GM21423 (cell line): ENCODE results near the gene MYH6.
"Not testable (repeated sequence)": the region's sequence is repeated elsewhere in the genome, so short reads cannot be mapped to it uniquely, and the experiment has no call there.

Experiments
- ATAC-seq: cut with Tn5 transposase; IDR thresholded peaks from one replicate; pipeline ENCODE4 v1.9.1; 2021; ENCODE audit warnings: mild to moderate bottlenecking, moderate library complexity; ENCODE audit not compliant: unreplicated experiment

Gene MYH6

GRCh38 chr14:23415821-23416778 lies 8.0 kb upstream of the MYH6 start:
- no peak for ATAC-seq

DNA sequence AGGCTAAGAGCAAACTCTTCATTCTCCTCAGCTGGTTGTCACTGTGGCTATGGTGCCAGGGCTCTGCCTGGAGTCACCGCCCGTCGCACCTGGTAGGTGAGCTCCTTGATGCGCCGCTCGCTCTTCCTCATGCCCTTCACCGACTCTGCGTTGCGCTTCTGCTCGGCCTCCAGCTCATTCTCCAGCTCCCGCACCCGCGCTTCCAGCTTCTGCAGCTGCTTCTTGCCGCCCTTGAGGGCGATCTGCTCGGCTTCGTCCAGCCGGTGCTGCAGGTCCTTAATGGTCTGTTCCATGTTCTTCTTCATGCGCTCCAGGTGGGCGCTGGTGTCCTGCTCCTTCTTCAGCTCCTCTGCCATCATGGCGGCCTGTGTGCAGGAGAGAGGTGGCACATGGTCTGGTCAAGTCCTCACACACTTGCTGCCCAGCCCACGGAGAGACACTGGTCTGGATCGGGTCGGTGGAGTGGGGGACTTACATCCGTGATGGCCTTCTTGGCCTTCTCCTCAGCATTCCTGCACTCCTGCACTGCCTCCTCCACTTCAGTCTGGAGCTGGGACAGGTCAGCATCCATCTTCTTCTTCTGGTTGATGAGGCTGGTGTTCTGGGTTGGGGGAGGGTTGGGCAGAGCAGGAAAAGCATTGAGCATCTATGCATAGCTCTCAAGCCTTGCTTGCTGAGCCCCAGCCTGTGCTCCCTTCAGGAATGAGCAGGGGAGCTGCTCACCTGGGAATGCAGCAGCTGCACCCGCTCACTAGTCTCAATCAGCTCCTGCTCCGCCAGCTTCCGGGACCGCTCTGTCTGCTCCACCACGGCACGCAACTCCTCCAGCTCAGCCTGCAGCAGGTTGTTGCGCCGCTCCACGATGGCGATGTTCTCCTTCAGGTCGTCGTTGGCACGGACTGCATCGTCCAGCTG lies 7.1 kb upstream of the MYH6 start:
- ATAC-seq: no peak

DNA sequence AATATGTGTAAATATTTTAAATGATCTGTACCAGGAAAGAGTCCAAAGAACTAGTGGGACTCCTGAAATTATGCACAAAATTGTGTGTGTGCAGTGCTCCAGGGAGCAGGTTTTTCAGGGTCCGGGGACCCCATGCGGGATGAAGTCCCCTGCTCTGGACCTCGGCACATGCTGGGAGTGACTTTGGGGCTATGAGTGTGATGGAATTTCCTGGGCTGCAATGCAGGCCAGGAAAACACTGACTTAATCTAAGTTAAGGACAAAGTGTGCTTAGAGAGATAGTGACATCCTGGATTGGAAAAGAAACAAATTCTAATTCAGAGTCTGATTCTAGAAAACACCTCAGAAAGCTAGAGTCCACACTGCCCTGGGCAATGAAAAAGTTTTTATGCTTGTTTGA lies 6.2 kb upstream of the MYH6 start:
- ATAC-seq: no peak

DNA sequence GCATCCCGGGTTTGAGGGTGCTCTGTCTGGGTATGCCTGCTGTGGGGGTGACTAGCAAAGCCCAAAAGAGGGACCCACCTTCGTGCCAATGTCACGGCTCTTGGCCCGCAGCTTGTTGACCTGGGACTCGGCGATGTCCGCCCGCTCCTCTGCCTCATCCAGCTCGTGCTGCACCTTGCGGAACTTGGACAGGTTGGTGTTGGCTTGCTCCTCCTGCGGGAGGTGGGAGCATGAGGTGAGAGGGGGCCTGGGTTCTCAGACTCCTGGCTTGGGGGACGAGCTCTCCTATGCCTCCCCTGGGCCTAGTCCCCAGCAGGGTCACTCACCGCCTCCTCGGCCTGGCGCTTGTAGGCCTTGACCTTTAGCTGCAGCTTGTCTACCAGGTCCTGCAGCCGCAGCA lies 5.6 kb upstream of the MYH6 start:
- ATAC-seq: no peak

GRCh38 chr14:23411563-23412525 lies 3.8 kb upstream of the MYH6 start:
- no peak for ATAC-seq

DNA sequence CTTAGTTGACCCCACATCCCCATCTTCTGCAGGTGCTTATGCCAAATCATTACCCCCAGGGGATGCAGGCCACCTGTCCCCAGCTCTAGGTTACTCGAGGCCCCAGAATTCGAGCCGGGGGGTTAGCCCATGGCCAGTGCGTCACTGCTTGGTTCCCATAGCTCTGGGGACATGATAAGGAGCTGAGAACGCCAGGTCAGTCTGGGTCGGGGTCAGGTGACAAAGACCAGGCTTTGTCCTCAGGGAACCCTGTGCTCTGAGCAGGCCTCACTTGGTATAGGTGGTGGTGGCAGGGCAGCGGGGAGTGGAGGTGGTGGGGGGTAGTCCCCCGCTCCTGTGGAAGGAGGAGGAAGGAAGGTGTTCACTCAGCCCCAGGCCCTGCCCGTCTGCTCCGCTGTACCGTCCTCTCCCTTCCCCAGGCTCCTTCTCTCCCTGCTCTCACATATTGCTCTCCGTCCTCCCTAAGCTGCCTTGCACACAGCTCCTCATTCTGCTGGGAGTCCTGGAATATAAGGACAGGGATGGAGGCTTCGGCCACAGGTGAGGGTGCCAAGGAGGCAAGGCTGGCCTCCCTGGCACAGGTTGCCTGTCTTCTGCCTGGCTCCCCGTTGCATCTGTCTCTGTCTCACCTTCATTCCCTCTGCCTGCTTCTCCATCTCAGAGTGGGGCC lies 2.0 kb upstream of the MYH6 start:
- no peak for ATAC-seq

GRCh38 chr14:23409475-23409874 lies 1.4 kb upstream of the MYH6 start:
- ATAC-seq: no peak

- ATAC-seq: no peak
Observed at GRCh38 chr14:23408307-23408630, 196 bp upstream of the MYH6 start.

GRCh38 chr14:23406725-23407355 lies 1.2 kb downstream of the MYH6 start:
- ATAC-seq: no peak

GRCh38 chr14:23406244-23406643 lies 1.8 kb downstream of the MYH6 start:
- ATAC-seq: no peak

DNA sequence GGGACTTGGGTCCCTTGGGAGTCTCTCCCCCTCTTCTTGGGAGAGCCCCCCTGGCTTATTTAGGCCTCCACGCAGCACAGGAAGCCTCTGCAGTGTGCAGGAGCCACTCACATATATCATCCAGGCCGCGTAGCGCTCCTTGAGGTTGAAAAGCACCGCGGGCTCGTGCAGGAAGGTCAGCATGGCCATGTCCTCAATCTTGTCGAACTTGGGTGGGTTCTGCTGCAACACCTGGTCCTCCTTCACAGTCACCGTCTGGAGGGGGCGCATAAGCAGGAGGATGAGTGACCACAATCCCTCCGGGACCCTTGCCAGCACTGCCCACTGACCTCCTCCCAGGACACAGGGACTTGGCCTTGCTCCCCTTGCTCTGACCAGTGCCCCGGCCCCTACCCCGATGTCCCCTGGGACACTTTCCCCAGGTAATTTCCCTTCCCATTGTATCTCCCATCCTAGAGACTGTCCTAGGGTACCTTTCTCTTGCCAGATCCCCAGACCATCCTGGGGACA lies 2.5 kb downstream of the MYH6 start:
- no peak for ATAC-seq

GRCh38 chr14:23405096-23405495 lies 3.0 kb downstream of the MYH6 start:
- no peak for ATAC-seq

- ATAC-seq: no peak
Observed at GRCh38 chr14:23404331-23404900, 3.7 kb downstream of the MYH6 start.

DNA sequence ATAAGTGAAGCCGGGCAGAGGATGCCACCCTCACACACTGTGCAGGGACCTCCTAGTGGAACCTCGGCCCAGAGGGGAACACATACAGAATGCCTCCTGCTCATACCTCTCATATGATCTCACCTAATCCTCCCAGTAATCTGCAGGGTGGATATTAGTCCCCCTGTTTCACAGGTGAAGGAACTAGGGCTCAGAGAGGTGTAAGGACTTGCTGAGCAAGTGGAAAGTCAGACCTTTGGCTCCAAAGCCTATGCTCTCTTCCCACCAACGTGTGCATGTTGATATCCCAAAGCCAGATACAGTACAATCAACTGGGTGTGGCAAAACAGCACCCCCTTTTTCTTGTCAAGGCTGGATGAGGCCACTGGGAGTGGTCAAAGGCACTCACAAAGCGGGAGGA lies 4.2 kb downstream of the MYH6 start:
- ATAC-seq: no peak

DNA sequence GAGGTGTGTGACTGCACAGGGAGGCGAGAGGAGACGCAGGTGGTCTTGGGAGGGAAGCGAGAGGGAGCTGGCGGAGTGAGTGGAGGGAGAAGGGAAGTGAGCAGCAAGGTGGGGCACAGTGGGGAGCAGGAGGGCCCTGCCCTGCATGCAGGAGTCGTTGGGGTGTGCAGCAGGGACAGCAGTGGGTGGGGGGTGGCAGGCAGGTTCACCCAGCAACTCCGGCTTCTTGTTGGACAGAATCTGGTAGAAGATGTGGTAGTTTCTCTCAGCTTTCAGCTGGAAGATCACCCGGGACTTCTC lies 5.0 kb downstream of the MYH6 start:
- no peak for ATAC-seq

- no peak for ATAC-seq
Observed at GRCh38 chr14:23402296-23403138, 5.6 kb downstream of the MYH6 start.

- no peak for ATAC-seq
Observed at GRCh38 chr14:23401291-23401690, 6.8 kb downstream of the MYH6 start.

- ATAC-seq: not testable (repeated sequence)
Observed at GRCh38 chr14:23400496-23401149, 7.5 kb downstream of the MYH6 start.
